Hematopoietic multipotent progenitor cell treated with erythropoietin and hydrocortisone succinate and interleukin-3 and kit ligand, for 6 days (in vitro differentiated cells): ENCODE results near the gene GIMAP2.
A peak's percentile ranks its signal among the peaks of the same experiment; 100 is the strongest.
"Not testable (repeated sequence)": the region's sequence is repeated elsewhere in the genome, so short reads cannot be mapped to it uniquely, and the experiment has no call there.

Experiments
- DNase-seq: peaks from one replicate; pipeline ENCODE4 v3.0.0-alpha.2; 2015

The GIMAP2 gene

GRCh38 chr7:150685219-150686029, at the start of gene GIMAP2:
TSS of gene GIMAP2 (plus strand) at chr7:150685706. CDS start at chr7:150687060, 1,354 bp downstream.
- DNase-seq = peak; percentile 80

GRCh38 chr7:150641854-150642253, 43.7 kb upstream of the GIMAP2 start:
- no peak for DNase-seq

- DNase-seq = no peak
Observed at GRCh38 chr7:150642926-150643325, 42.6 kb upstream of the GIMAP2 start.

- DNase-seq = no peak
Observed at GRCh38 chr7:150645259-150646020, 40.1 kb upstream of the GIMAP2 start.

- no peak for DNase-seq
Observed at GRCh38 chr7:150648353-150649079, 37.0 kb upstream of the GIMAP2 start.

GRCh38 chr7:150649080-150649385, 36.5 kb upstream of the GIMAP2 start:
- no peak for DNase-seq

GRCh38 chr7:150654692-150655091, 30.8 kb upstream of the GIMAP2 start:
- DNase-seq = no peak

GRCh38 chr7:150656047-150656446, 29.5 kb upstream of the GIMAP2 start:
- DNase-seq = no peak

- DNase-seq = no peak
Observed at GRCh38 chr7:150657526-150657925, 28.0 kb upstream of the GIMAP2 start.

GRCh38 chr7:150660939-150661613, 24.4 kb upstream of the GIMAP2 start:
- DNase-seq = no peak

- not testable (repeated sequence) for DNase-seq
Observed at GRCh38 chr7:150662821-150663220, 22.7 kb upstream of the GIMAP2 start.

- DNase-seq = peak; percentile 5
Observed at GRCh38 chr7:150663802-150664494, 21.6 kb upstream of the GIMAP2 start.

- DNase-seq = no peak
Observed at GRCh38 chr7:150665089-150665748, 20.3 kb upstream of the GIMAP2 start.

GRCh38 chr7:150665896-150666295, 19.6 kb upstream of the GIMAP2 start:
- DNase-seq = peak; percentile 10

GRCh38 chr7:150666412-150666811, 19.1 kb upstream of the GIMAP2 start:
- DNase-seq = no peak

GRCh38 chr7:150668472-150668911, 17.0 kb upstream of the GIMAP2 start:
- DNase-seq = no peak

GRCh38 chr7:150668977-150669376, 16.5 kb upstream of the GIMAP2 start:
- no peak for DNase-seq

GRCh38 chr7:150671798-150672585, 13.5 kb upstream of the GIMAP2 start:
- not testable (repeated sequence) for DNase-seq

GRCh38 chr7:150675714-150676113, 9.8 kb upstream of the GIMAP2 start:
- DNase-seq = no peak

- not testable (repeated sequence) for DNase-seq
Observed at GRCh38 chr7:150676276-150676675, 9.2 kb upstream of the GIMAP2 start.

GRCh38 chr7:150676854-150677253, 8.7 kb upstream of the GIMAP2 start:
- DNase-seq = not testable (repeated sequence)
